OCI-LY3 (cell line): ENCODE data around the gene PANK4.

Source experiments
- H2AFZ ChIP-seq: fragments of 200-600, 300-600 bp; shearing (Covaris generic); 2 replicates; pipeline ENCODE4 v1.6.0; 2014; ENCODE audit warnings: antibody characterized with exemption, low read depth, low read length
- H3K27ac ChIP-seq: fragments of 200-600, 300-600 bp; sonication (generic); 2 replicates; pipeline ENCODE4 v1.5.1; 2014; ENCODE audit warnings: mild to moderate bottlenecking, low read length, moderate library complexity, mixed read lengths
- H3K27me3 ChIP-seq: fragments of 200-600, 300-600 bp; sonication (generic); 2 replicates; pipeline ENCODE4 v1.6.1; 2014; ENCODE audit warnings: low read depth, low read length, mixed read lengths
- H3K36me3 ChIP-seq: fragments of 200-600, 300-600 bp; sonication (generic); replicated peaks from 2 replicates; pipeline ENCODE3; 2014; ENCODE audit warnings: low read depth, low read length, mixed read lengths
- H3K4me1 ChIP-seq: fragments of 300-600, 200-600 bp; sonication (generic); 2 replicates; pipeline ENCODE4 v1.6.1; 2014; ENCODE audit warnings: low read length, mixed read lengths
- H3K4me2 ChIP-seq: fragments of 200-600, 300-600 bp; sonication (generic); 2 replicates; pipeline ENCODE4 v1.6.1; 2014; ENCODE audit warnings: low read length, mixed read lengths
- H3K4me3 ChIP-seq: fragments of 300-600, 200-600 bp; sonication (generic); 2 replicates; pipeline ENCODE4 v1.5.1; 2014; ENCODE audit warnings: antibody characterized with exemption, mild to moderate bottlenecking, low read length, moderate library complexity
- H3K79me2 ChIP-seq: fragments of 300-600, 200-600 bp; shearing (Covaris generic); 2 replicates; pipeline ENCODE4 v1.6.1; 2014; ENCODE audit warnings: mild to moderate bottlenecking, low read length, mixed read lengths
- H3K9ac ChIP-seq: fragments of 300-600, 200-600 bp; shearing (Covaris generic); 2 replicates; pipeline ENCODE4 v1.6.0; 2014; ENCODE audit warnings: mild to moderate bottlenecking, low read length, moderate library complexity
- H3K9me3 ChIP-seq: fragments of 200-600, 300-600 bp; shearing (Covaris generic); 2 replicates; pipeline ENCODE4 v1.6.1; 2014; ENCODE audit warnings: low read length, mixed read lengths; ENCODE audit not compliant: insufficient read depth
- H4K20me1 ChIP-seq: fragments of 200-600, 300-600 bp; sonication (generic); 2 replicates; pipeline ENCODE4 v1.6.1; 2016; ENCODE audit warnings: low read length, mixed read lengths; ENCODE audit not compliant: insufficient read depth
- CTCF ChIP-seq: fragments of 200-600, 300-600 bp; sonication (generic); IDR thresholded peaks from 2 replicates; pipeline ENCODE4 v1.5.1; 2014; ENCODE audit warnings: antibody characterized with exemption, low read length, low read depth
- EZH2phosphoT487 ChIP-seq: fragments of 200-600 bp; shearing (Covaris generic); IDR thresholded peaks from 2 replicates; pipeline ENCODE4 v1.6.1; 2018; ENCODE audit warnings: antibody characterized with exemption, mixed run types, low read depth

Gene PANK4

GRCh38 chr1:2512862-2513421, 13.5 kb downstream of the PANK4 start:
- no peaks in the 10 kb centered on the region for H3K9me3 ChIP-seq

GRCh38 chr1:2510366-2511155, 15.8 kb downstream of the PANK4 start:
- H3K36me3 ChIP-seq, result peaks cover 21% of the 10 kb centered on the region

More at GRCh38 chr1:2512862-2513421, 13.5 kb downstream of the PANK4 start:
- no peak overlapping the region for H3K9ac ChIP-seq
- no peak for TF ChIP-seq CTCF
- TF ChIP-seq EZH2phosphoT487, result no peak
- peaks cover 25% of the 10 kb centered on the region for H3K36me3 ChIP-seq
- H3K4me2 ChIP-seq, result no peak overlapping the region
- H3K4me3 ChIP-seq, result no peak overlapping the region
- no peaks in the 10 kb centered on the region for H3K79me2 ChIP-seq
- H3K27me3 ChIP-seq, result no peaks in the 10 kb centered on the region
- no peak overlapping the region for H2AFZ ChIP-seq
- no peak overlapping the region for H3K27ac ChIP-seq
- no peaks in the 10 kb centered on the region for H3K4me1 ChIP-seq
- no peaks in the 10 kb centered on the region for H4K20me1 ChIP-seq

GRCh38 chr1:2509589-2509988, 16.8 kb downstream of the PANK4 start:
- Histone ChIP-seq H2AFZ (no peak overlapping the region), H3K9ac (no peak overlapping the region), H3K27me3 (no peaks in the 10 kb centered on the region), H3K27ac (no peak overlapping the region), H4K20me1 (no peaks in the 10 kb centered on the region), H3K4me1 (no peaks in the 10 kb centered on the region), H3K79me2 (no peaks in the 10 kb centered on the region), H3K4me2 (no peak overlapping the region), H3K4me3 (no peak overlapping the region), H3K36me3 (peaks cover 21% of the 10 kb centered on the region), H3K9me3 (no peaks in the 10 kb centered on the region)
- TF ChIP-seq EZH2phosphoT487 (no peak), CTCF (no peak)

More at GRCh38 chr1:2510366-2511155, 15.8 kb downstream of the PANK4 start:
- no peak overlapping the region for H3K27ac ChIP-seq
- H3K4me2 ChIP-seq, result no peak overlapping the region
- H3K27me3 ChIP-seq, result no peaks in the 10 kb centered on the region
- H3K9me3 ChIP-seq, result no peaks in the 10 kb centered on the region
- no peaks in the 10 kb centered on the region for H4K20me1 ChIP-seq
- no peaks in the 10 kb centered on the region for H3K4me1 ChIP-seq
- H3K4me3 ChIP-seq, result no peak overlapping the region
- TF ChIP-seq EZH2phosphoT487, result no peak
- no peak for TF ChIP-seq CTCF
- no peak overlapping the region for H2AFZ ChIP-seq
- H3K79me2 ChIP-seq, result no peaks in the 10 kb centered on the region
- no peak overlapping the region for H3K9ac ChIP-seq

- Histone ChIP-seq H4K20me1 (no peaks in the 10 kb centered on the region), H3K27ac (no peak overlapping the region), H3K4me3 (no peak overlapping the region), H3K4me1 (no peaks in the 10 kb centered on the region), H3K9me3 (no peaks in the 10 kb centered on the region), H3K4me2 (no peak overlapping the region), H3K27me3 (no peaks in the 10 kb centered on the region), H3K36me3 (peaks cover 19% of the 10 kb centered on the region), H3K9ac (no peak overlapping the region), H2AFZ (no peak overlapping the region), H3K79me2 (no peaks in the 10 kb centered on the region)
- no peak for TF ChIP-seq EZH2phosphoT487
- no peak for TF ChIP-seq CTCF
Observed at GRCh38 chr1:2508751-2509150, 17.6 kb downstream of the PANK4 start.
